HG02571 (cell line): ENCODE data around the gene ALG2.
A peak's percentile ranks its signal among the peaks of the same experiment; 100 is the strongest.

Experiments
- ATAC-seq: cut with Tn5 transposase; IDR thresholded peaks from one replicate; pipeline ENCODE4 v1.9.1; 2021; ENCODE audit warnings: mild to moderate bottlenecking, moderate library complexity; ENCODE audit not compliant: unreplicated experiment

The ALG2 gene

GRCh38 chr9:99193466-99193821 is 28.3 kb downstream of the ALG2 start:
- no peak for ATAC-seq

DNA sequence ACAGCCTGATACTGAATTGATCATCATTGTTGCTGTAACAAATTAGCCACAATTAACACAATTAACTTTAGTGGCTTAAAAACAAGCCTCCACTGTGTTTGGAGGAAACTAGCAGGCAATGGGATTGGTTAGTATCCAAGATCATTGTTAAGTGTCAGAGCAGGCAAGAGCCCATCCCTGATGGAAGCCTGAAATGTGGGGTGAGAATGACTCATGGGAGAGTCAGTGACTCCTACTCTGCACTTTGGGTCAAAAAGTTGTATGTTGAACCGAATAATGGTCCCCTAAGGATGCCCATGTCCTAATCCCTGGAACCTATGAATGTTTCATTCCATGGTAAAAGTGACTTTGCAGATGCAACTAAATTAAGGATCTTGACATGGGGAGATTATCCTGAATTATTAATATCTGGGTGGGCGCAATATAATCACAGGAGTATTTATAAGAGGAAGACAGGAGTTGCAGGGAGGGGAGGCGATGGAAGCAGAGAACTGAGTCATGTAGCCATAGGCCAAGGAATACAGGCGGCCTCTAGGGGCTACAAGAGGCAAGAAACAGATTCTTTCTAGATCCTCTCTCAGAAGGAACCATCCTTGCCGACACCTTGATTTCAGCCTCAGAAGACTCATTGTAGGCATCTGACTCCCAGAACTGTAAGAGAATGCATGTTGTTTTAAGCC is 28.8 kb downstream of the ALG2 start:
- no peak for ATAC-seq

- ATAC-seq, result no peak
These were observed 31.0 kb downstream of the ALG2 start for GRCh38 chr9:99190597-99191283.

DNA sequence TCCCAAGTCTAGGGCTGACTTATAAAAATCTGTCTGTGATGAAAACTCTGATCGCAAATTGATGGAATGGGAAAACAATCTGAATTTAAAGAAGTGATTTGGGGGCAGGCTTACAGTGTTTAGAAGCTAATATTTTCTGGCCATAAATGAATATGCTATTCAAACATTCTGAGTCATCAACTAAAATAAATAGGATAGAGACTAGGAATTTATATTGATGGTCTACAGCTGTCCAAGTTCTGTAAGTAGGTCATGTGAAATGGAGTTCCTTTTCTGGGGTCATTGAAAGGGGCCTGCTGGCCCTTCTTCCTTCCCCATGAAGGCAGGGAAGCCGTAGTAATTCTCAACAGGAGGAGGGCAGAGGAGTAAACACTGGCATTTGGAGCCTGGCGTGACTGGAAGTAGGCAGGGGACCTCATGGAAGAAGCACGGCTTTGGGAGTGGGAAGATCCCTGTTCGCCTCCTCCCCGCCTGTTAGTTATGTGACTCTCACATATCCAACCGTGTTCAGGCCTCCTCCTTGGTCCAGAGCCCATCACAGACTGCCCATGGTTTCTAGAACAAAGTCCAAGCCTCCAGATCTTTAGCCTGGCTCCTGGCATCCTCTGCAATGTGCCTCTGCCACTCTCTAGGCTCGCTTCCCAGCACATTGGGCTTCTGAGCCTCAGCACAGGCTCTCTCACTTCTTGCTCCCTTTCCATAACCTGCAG is 31.7 kb downstream of the ALG2 start:
- no peak for ATAC-seq

- no peak for ATAC-seq
These were observed 32.6 kb downstream of the ALG2 start for GRCh38 chr9:99189186-99189585.

GRCh38 chr9:99187311-99187710 is 34.4 kb downstream of the ALG2 start:
- ATAC-seq, result no peak

- no peak for ATAC-seq
These were observed 35.8 kb downstream of the ALG2 start for GRCh38 chr9:99185934-99186333.

GRCh38 chr9:99185348-99185632 is 36.5 kb downstream of the ALG2 start:
- ATAC-seq, result no peak

GRCh38 chr9:99184475-99185347 is 37.0 kb downstream of the ALG2 start:
- no peak for ATAC-seq

DNA sequence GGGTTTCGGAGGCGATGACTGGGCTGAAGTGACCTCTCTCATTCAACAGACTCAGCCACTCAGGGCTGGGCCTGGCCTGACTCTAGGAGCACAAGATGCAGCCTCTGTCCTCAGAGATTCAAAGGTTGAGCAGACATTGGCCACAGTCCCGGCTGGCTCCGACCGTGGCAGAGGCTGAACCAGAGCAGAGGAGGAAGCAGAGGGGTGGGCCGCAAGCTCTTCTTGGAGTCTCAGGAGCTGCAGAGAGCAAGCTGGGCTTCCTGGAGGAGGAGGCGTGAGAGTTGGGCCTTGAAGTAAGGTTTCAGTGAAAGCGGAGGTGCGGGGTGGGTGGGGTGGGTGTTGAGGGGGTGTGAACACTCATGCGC is 37.6 kb downstream of the ALG2 start:
- no peak for ATAC-seq

- no peak for ATAC-seq
These were observed 38.1 kb downstream of the ALG2 start for GRCh38 chr9:99183616-99184015.

- ATAC-seq, result no peak
These were observed 39.4 kb downstream of the ALG2 start for GRCh38 chr9:99182356-99182755.

- no peak for ATAC-seq
These were observed 40.1 kb downstream of the ALG2 start for GRCh38 chr9:99181621-99182020.

- ATAC-seq, result no peak
These were observed 40.5 kb downstream of the ALG2 start for GRCh38 chr9:99181206-99181605.

- no peak for ATAC-seq
These were observed 41.1 kb downstream of the ALG2 start for GRCh38 chr9:99180662-99181061.

DNA sequence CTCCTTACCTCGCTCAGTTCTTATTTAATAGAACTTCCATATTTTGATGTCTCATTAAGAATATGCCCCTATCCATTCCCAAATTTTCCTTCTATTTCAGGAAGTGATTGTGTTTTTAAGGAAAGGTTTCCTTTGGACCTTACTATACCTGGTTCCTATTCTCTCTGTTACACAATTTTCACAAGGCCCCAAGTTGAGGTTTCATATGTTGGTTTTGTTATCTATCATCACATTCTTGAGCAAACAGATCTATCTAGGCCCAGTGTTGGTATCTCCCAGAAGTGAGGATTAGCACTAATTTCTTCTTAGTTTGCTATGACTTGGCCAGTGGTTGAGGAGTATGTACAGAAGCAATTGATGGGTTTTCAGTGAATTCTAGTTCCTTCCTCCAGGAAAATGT is 41.5 kb downstream of the ALG2 start:
- peak; percentile 35 for ATAC-seq

GRCh38 chr9:99178912-99179872 is 42.5 kb downstream of the ALG2 start:
- no peak for ATAC-seq

GRCh38 chr9:99177576-99178366 is 44.0 kb downstream of the ALG2 start:
- no peak for ATAC-seq

- ATAC-seq, result no peak
These were observed 45.2 kb downstream of the ALG2 start for GRCh38 chr9:99176527-99177013.
